ENCODE measurements around the gene SLC3A2.

- TF ChIP-seq CTCF (IDR thresholded peaks at IDR 0.05), result no peak
- TF ChIP-seq POLR2AphosphoS5 (IDR thresholded peaks at IDR 0.05), result no peak
- no peak for TF ChIP-seq POLR2A (IDR thresholded peaks at IDR 0.05)
- no peak for TF ChIP-seq EP300 (IDR thresholded peaks at IDR 0.05)
Measured at GRCh38 chr11:62865635-62866034, 15.1 kb upstream of the SLC3A2 start.
